HG02885 (cell line): ENCODE measurements around the gene TMEM95.
A peak's percentile ranks its signal among the peaks of the same experiment; 100 is the strongest.

ENCODE experiments used
- ATAC-seq: cut with Tn5 transposase; IDR thresholded peaks from one replicate; pipeline ENCODE4 v1.9.1; 2021; ENCODE audit warnings: mild to moderate bottlenecking; ENCODE audit not compliant: unreplicated experiment, poor library complexity

The TMEM95 gene, protein sequence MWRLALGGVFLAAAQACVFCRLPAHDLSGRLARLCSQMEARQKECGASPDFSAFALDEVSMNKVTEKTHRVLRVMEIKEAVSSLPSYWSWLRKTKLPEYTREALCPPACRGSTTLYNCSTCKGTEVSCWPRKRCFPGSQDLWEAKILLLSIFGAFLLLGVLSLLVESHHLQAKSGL

DNA sequence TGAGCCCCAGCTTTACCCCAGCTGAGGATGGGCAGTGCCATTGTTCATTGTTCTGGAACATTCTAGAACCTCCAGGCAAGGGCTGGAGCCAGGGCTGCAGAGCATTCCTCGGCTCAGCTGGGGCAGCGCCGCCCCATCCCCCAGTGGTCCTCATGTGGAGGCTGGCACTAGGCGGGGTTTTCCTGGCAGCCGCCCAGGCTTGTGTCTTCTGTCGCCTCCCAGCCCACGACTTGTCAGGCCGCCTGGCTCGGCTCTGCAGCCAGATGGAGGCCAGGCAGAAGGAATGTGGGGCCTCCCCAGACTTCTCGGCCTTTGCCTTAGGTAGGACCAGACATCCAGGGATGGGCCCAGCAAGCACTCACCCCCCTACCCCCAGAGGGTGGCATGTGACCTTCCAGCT is at the start of gene TMEM95:
Gene TMEM95 (plus strand): TSS at position 104 of the 400 bp plus-strand sequence. CDS start 49 bp downstream, at position 153.
- ATAC-seq, result no peak

DNA sequence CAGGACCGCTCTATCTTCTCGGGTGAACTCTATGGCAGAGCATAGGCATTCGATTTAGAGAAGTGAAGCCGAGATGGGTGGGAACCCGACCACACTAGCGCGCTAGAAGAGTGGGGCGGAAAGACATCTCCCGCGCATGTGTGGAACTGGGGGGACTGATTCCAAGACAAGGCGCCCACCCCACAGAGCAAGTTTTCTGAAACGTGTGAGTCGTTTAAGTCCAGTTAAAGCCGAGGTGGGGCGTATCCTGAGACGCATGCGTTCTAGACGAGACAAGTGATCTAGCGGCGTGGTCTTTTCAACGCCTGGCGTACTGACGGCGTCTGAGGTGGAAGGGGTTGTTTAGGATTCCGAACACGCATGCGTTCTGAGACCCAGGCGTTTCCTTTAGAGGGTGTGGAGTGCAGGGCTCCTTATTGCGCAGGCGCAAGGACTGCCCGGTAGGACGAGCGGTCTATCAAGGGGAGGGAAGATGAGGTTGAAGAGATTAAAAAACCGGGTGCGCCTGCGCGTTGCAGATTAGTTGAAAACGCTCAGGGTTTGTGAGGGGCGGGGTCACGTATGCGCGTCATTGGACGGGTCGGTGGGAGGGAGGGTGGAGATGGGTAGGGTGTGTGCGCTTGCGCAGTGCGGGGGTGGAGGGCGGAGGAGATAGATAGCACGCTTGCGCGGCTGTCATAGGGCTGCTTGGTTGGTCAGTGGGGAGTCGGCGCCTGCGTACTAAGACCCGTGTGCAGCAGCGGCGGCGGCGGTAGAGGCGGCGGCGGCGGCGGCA is 47.9 kb upstream of the TMEM95 start, which contains the start of gene EIF5A:
Gene EIF5A (plus strand): TSS at position 718 of the 775 bp plus-strand sequence. CDS start 2,008 bp downstream, outside the sequence.
- ATAC-seq, result peak; percentile 75

- ATAC-seq, result peak; percentile 9
Measured at GRCh38 chr17:7307686-7308624, 47.0 kb upstream of the TMEM95 start.

- no peak for ATAC-seq
Measured at GRCh38 chr17:7308625-7309433, 46.1 kb upstream of the TMEM95 start.

- ATAC-seq, result no peak
Measured at GRCh38 chr17:7309628-7310027, 45.3 kb upstream of the TMEM95 start.

DNA sequence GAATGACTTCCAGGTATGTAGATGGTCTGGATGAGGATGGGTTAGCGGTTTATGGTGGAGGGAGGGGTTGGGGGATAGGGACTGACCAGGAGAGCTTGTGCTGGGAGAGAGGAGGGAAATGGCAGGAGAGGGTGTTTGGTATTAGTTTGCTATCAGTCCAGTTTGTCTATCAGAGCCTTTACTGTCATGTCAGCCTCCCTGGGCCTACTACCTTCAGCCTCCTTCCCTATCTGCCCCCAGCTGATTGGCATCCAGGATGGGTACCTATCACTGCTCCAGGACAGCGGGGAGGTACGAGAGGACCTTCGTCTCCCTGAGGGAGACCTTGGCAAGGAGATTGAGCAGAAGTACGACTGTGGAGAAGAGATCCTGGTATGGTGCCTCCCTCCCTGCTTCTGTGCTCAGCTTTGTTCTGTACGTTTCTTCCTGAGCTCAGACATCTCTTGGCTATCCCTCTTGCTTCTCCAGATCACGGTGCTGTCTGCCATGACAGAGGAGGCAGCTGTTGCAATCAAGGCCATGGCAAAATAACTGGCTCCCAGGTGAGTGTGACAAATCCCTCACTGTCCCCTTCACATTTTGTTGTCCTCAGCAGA is 43.7 kb upstream of the TMEM95 start:
- no peak for ATAC-seq

DNA sequence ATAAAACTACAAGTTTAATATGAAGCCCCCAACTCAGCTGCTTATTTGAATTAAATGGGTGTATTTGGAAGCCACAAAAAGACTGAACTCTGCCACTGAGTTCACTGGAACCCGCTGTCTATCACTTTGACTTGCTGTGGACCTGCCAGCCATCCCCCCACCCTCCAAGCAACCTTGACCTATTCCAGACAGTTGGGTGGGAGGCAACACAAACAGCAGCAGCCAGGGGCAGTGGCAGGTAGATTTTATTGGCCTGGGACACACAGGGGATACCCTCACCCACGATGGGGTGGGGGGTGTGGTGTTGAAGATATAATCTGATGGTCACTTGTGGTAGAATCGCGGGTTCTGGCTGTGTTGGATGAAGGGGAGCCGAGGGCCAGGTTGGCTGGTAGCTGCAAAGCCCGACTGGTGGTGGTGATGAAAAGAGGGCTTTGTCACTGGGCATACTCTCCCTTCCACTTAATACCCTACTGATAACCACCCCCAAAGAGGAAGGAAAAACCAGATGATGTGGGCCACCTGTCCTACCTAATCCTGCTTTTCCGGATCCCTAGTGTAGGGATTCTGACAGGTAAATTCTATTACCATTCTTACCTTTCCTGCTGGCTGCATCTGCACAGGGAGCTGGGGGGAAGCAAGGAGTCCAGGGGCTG is 42.4 kb upstream of the TMEM95 start:
- ATAC-seq, result no peak

DNA sequence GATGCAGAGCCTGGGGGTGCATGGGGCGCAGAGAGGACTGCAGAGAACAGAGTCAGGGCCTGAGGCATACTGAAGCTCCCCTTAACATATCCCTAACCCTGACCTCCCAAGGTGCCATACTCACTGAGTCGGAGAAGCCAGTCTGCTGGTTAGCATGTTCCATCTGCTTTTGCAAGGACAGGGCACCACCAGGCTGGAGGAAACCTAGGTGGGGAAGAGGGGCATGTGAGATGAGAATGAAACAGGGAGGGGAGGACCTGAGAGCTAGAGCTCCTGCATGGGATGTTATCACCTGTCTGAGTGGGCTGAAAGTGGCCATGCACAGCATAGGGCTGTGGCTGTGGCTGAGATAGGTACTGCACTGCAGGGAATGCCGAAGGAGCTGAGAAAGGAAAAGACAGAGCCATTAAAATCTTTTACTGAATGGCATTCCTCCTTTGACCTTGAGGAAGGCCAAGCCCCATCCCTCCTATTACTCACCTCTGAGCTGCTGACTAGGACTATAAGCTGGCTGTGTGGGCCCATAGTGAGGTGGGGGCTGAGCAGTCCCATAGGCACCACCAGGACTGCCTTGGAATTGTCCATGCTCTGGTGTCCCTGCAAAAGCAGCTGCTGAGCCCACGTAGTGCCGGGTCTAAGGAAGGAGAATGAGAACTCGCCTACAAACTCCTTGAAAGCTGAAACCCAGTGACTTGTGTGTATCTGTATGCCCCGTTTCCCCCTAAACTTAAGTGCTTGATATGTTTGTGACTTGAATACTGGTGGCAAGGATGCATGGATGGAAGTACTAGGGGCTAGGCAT is 41.7 kb upstream of the TMEM95 start:
- no peak for ATAC-seq

GRCh38 chr17:7313890-7314718 is 40.9 kb upstream of the TMEM95 start:
- no peak for ATAC-seq

GRCh38 chr17:7314719-7315569 is 40.0 kb upstream of the TMEM95 start, which contains the start of gene GPS2:
Gene GPS2 (minus strand): TSS chr17:7315360. CDS start chr17:7315052, 308 bp downstream.
- ATAC-seq, result peak; percentile 82

GRCh38 chr17:7315570-7316235 is 39.3 kb upstream of the TMEM95 start:
- peak; percentile 4 for ATAC-seq

DNA sequence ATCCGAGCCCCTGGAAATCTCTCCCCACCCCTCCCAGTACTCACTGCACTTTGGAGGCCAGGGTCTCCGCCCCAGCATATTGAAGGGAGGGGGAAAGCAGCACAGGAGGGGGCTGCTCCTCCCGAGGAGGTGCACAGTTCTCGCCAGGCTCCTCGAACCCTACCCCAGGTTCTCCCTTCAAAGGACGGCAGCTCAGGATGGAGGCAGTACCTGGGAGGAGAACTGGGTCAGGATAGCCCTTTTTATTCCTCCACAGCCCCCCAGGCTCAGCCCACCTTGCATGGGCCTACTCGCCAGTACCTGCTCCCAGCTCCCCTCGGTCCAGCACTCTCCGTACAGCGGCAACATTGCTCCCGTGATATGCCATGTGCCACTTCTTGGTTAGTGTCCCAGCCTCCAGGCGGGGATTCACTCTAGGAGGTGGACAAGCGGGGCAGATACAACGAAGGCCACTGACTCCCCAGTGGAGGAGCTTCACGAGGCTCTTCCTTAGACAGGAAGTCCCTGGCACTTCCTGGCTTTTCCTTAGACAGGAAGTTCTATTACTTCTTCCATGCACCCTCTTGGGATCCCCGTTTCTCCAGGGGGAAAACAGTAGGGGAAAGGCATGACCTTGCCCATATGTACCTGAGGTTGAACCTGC is 37.7 kb upstream of the TMEM95 start:
- no peak for ATAC-seq

- ATAC-seq, result no peak
Measured at GRCh38 chr17:7318121-7318860, 36.7 kb upstream of the TMEM95 start.

DNA sequence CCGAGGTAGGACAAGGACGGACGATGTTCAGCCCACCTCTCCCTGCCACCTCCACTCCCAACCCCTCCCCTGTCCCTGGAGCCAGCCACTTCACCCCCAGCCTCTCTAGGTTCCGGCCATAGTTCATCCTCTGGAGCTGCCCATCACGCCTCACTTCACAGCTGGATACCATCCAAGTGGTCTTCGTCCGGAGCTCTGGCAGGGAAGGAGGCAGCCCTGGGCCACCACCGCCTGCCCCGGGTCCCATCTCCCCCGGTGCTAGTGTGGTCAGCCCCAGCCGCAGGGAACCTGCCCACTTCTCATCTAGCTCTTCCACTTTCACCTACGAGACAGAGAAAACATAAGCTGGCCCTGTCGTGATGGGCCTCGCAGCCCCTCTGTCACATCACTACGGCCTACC is 33.5 kb upstream of the TMEM95 start:
- no peak for ATAC-seq
